ACHN (cell line): Measurements from ENCODE around the gene CENPX.

Experiments
- DNase-seq: peaks from one replicate; pipeline ENCODE4 v3.0.0-alpha.2; 2015
- in situ Hi-C: cut with HindIII; loops from 2 replicates; pipeline ENCODE4 v1.10.0; 2017; ENCODE audit warnings: low sequenced_read_pairs, low pct_ligation_motif_present, low pct_unique_long_range_greater_than_20kb

Gene CENPX

DNA sequence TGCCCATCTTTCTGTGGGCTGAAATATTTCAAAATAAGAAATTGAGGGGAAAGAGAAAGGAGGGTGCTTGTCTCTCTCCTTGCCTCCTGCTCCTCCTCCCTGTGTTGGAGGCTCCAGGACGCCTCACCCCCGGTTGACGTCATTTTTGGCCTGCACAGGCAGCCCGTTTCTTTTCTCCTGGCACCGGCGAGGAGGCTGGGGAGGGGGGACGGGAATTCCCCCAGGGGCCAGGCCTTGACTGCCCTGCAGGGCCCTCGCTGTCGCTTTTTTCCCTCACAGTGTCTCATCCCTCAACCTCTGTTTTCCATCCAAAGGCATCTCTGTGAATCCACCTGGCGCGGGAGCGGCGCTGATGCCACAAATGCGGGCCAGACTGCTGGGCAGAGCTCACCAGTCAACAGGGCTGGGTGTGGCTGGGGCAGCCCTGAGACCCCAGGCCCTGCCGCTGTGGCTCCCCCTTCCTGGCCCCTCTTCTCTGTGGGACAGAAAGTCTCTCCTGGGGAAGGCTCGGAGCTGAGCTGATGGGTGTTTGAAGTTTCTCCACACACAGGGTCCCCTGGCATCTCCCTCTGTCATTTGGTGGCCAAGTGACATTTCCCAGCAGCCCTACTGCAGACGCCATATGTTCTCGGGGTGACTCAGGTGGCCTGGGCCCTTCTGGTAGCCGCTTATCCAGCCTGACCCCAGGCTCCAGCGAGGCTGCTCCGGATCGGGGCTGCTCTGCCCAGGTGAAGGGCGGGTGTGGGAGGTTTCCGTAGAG lies 16.0 kb downstream of the CENPX start:
- DNase-seq: peak; percentile 43
- in situ Hi-C loops: no loop called here

DNA sequence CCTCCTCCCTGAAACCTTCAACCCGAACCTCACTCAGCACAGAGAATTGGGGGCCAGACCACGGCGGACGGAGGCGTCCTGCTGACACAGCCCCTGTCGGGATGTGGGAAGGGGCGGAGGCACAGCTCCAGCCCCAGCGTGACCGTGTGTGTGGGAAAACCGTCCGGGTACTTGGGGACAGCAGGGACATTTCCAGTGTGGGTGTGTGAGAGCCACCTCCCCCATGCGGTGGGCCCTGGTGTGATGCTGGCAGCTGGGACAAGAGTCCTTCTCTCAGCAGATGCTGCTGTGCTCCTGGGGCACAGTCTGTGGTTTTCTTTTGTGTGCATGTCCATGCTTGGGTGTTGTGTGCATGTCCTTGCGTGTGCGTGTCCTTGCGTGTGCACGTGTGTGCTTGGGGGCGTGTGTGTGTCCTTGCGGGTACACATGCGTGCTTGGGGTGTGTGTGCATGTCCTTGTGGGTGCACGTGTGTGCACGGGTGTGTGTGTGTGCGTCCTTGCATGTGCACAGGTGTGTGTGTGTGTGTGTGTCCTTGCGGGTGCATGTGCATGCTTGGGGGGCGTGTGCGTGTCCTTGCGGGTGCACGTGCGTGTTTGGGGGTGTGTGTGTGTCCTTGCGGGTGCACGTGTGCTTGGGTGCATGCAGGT lies 16.9 kb downstream of the CENPX start:
- no peak for DNase-seq
- in situ Hi-C loops: no loop called here

DNA sequence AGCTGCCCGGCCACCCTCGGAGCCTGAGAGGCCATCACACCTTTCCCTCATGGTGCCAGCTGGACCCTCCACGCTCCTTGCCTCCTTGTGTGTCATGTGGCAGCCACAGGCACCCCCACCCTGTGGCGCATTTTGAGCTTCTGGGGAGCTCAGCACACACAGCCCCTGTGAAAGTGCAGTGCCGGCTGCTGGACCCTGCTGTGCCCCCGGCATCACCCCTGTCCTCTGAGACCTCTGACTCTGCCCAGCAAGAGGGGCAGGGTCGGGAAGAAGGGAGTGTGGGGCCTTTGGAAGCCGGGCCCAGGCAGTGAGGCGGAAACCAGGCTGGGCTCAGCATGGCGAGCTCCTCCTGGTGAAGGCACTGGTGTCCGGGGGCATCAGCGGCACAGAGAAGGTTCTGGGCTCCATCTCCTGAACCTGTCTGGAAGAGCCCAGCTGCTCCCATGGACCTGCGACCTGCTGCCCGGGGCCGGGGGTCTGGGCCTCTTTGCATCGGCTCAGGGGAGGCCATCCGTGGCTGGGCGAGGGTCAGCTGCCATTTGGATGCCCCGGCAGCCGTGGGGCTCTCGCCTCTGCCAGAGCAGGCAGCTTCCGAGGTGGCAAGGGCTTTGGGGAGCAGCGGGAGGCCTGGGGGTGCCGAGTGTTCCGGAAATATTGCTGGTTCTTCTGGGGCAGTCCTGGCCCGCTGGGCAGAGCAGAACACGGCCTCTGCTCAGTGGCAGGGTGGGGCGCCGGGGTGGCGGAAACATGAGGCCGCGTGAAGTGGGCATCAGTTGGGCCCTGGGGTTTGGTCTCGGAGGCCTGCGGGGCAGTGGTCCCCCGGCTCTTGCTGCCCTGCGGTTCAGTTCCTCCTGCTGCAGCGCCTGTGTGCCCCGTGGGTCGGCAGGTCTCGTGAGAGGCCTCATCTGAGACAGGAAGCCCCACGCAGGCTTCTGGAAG lies 17.9 kb downstream of the CENPX start:
- DNase-seq: no peak
- in situ Hi-C loops: no loop called here

DNA sequence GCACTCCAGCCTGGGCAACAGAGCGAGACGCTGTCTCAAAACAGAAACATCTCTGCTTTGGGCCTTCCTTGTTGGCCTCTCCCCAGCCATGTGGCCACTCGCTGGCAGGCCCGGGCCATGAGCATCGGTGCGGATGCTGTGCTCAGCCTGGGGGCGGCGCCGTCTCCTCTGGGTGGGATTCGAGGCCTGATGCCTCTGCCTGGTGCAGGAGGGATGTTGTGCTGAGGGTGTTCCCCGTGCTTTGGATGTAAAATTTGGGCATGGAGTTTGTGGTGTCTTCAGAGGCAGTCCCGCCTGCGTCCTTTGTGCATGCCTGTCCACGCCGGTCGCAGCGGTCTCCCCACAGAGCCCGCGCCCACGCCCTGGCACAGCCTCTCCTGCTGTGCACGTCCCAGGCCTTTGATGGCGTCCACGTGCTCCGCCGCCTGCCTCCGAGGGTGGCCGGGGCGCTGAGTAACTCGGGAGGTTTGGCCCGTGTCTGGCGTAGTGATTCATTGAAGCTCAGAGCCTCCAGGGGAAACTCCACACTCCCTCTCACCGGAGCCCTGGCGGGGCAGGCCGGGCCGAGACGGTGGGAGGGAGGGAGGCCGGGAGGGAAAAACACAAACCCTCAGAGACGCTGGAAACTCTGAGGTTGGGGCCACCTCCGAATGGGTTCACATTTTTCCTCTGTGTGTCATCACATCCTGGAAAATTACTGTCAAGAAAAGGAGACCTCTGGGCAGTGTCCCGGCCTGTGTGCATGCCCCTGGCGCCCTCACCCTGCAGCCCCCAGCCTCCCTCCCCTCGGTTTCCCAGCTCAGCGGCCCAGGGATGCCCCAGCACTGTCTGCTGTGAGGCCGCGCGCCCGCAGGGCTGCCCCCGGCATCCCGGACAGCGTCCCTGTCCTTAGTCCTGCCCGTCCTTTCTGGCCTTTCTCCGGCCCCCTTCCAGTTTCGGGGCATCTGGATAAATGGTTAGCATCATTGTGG lies 19.0 kb downstream of the CENPX start:
- DNase-seq: peak; percentile 95
- in situ Hi-C loops: no loop called here

DNA sequence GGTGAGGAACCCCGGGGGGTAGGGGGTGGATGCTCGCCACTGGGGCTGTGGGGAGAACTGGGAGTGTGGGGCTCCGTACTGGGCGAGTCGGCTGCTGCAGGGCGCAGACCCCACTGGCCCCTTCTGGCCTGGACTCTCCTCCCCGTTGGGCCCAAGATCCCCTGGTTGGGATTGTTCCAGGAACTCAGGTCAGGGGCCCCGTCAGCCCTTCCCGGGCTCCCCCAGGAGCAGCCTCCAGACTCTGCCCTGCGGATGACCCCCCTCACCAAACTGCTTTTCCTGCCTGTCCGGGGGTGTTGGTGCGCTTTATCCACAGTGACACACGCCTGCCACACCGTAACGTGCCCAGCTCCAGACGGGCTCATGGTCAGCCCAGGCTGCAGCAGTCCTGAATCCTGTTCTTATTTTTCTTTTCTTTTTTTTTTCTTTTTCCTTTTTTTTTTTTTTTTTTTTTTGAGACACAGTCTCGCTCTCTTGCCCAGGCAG lies 21.1 kb downstream of the CENPX start:
- in situ Hi-C loops: no loop called here
- DNase-seq: no peak

DNA sequence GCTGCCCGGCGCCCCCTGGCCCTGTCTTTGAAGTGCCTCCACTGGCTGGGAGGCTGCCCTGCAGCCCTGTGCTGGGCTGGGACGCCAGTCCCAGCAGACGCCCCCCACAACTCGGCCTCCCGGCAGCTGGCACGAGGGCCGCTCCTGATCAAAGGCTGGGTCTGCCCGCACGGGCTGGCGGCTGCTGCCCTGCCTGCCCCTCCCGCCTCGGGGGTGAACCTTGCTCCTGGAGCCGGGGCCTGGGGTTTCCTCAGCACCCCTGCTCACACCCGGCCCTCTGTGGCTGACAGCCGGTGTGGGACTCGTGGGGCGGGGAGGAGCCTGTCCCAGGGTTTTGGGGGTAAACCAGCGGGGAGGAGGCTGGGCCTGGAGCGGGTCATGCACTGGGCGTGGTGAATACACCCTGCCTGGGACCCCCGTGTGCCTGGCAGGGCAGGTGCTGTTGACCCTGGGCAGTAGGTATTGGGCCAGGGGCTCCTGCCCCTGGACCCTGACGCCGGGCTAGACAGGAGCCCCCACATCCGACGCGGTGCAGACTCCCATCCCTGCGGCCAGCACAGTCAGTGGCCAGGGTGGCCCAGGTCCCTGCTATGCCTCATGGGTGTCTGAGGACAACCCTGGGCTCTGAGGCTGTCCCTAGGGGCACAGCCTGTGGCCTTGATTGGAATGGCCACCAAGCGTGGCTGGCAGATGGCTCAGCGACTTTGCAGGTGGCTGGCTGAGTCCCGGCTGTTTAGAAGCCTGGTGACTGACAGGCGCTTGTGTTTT lies 21.7 kb downstream of the CENPX start:
- DNase-seq: no peak
- in situ Hi-C loops: no loop called here

DNA sequence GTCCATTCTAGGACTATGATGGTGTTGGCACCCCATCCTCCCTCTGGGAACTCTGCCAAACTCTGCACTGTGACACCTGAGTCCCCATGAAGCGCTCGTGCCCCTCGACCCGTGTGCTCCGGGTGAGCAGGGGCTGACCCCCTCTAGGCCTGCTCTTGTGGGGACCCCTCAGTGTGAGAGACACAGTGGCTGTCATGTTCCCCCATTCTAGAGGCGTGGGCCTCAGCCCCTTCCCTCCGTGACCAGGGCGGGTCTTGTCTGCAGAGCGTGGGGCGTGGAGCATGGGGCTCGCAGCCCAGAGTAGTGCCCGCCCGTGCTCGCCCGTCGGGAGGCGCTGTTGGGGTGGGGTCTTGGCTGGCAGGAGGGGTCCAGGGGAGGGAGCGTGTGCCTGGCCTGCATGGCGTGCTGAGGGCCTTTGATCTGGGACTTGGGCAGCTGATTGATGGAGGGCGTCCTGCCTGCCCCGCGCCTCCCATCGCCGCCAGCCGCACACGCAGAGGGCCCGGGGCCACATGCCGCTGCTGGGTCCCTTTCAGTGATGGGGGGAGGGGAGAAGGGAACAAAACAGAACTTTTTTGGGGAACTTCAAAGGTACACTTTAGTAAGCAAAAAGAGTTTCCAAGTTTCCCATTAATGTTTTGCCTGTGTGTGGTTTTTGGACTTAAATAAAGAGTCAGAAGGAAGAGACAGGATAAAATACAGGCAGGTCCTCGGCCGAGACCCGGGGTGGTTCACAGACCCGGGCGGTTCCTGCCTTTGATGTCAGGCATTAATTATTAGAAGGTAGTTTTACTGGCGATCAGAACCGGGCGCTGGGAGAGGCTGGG lies 22.5 kb downstream of the CENPX start:
- DNase-seq: no peak
- in situ Hi-C loops: no loop called here

DNA sequence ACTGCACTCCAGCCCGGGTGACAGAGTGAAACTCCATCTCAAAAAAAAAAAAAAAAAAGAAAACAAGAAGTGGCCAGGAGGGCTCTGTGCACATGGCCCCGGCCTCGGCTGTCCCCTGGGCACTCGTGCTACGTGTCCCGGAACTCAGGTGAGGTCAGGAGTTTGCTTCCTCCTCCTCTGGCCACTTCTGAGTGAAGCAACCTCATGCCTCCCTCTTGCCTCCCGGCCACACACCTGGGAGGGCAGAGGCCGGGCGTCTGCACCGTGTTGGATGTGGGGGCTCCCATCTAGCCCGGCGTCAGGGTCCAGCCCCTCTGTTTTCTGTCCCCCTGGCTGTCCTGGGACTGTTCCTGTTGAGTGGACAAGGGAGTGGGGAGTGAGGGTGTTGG lies 23.1 kb downstream of the CENPX start:
- in situ Hi-C loops: no loop called here
- no peak for DNase-seq

DNA sequence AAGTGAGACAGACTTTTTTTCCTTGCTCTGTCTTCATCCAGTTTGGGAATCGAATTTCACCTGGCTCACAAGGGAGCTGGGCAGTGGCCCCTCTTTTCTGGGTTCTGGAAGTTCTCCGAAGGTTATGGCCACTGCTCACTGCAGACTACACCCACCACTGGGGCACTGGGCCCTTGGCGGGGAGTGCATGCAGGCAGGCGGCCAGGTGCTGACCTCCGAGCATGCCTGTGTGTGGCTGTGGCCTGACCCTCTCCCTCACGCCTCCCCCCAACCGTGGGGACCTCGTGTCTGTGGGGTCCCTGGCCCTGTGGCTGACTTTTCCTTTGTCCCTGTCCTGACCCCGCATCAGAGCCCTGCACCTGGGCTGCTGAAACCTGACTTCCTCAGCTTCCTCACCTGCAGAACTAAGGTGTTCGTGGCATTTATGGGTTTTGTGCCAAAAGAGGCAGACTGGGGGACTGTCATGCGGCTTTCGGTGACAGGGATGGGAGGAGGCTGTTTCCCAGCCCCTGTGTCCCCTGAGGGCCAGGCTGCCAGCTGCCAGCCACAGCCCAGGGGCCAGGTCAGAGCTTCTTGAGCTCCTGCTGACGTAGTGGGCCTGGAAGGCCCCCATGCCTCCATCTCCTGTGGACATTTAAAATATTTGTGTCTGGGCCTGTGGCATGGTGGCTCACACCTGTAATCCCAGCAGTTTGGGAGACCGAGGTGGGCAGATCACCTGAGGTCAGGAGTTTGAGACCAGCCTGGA lies 23.8 kb downstream of the CENPX start:
- in situ Hi-C loops: no loop called here
- DNase-seq: no peak

DNA sequence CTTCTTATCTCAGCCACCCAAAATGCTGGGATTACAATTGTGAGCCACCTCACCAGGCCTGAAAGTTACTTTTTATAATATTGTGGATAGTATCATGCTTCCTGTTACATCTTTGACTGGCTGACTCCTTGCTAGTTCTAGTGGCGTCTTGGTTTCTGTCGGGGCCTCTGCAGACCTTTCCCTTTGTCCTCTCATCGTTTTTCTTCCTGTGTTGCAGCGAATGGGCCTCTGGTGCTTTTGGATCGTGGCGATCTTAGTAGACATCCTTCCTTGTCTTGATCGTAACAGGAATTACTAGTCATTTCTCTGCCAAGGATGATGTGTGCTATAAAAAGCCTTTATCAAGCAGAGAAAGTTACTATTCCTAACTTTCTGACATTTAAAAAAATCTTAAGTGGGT lies 24.5 kb downstream of the CENPX start:
- no peak for DNase-seq
- in situ Hi-C loops: no loop called here

DNA sequence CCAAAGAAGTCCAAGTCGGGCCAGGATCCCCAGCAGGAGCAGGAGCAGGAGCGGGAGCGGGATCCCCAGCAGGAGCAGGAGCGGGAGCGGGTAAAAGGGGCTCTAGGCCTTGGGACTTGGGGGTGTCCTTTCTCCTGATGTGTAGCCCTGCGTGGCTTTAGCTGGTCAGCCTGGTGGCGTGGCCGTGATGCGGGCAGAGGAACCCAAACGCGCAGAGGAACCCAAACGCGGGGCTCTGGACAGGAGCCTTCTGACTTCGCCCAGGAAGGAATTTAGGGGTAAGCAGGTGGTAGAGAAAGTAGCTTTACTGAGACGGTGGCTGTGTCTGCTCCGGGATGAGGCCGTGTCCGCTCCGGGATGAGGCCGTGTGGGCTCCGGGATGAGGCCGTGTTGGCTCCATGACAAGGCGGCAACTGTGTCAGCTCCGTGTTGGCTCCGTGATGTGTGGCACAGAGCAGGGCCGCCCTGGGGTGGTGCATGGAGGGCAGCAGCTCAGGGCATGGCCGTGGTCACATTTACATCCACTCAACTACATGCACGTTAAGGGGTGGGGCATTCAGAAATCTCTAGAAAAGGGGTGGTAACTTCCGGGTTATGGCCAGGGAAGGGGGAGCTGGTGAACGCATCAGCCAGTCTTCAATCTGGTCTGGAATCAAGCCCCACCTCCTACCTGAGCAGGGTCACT lies 25.8 kb downstream of the CENPX start:
- in situ Hi-C loops: no loop called here
- DNase-seq: no peak

DNA sequence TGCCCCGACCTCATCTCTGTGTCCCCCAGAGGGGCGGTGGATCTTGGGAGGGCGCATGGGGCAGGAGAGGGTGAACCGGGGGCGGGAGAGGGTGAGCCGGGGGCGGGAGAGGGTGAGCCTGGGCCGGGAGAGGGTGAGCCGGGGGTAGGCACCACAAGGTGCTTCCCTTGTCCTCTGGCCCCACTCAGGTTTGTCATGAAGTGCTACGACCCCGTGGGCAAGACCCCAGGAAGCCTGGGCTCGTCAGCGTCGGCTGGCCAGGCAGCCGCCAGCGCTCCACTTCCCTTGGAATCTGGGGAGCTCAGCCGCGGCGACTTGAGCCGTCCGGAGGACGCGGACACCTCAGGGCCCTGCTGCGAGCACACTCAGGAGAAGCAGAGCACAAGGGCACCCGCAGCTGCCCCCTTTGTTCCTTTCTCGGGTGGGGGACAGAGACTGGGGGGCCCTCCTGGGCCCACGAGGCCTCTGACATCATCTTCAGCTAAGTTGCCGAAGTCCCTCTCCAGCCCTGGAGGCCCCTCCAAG lies 26.4 kb downstream of the CENPX start:
- in situ Hi-C loops: no loop called here
- DNase-seq: no peak

DNA sequence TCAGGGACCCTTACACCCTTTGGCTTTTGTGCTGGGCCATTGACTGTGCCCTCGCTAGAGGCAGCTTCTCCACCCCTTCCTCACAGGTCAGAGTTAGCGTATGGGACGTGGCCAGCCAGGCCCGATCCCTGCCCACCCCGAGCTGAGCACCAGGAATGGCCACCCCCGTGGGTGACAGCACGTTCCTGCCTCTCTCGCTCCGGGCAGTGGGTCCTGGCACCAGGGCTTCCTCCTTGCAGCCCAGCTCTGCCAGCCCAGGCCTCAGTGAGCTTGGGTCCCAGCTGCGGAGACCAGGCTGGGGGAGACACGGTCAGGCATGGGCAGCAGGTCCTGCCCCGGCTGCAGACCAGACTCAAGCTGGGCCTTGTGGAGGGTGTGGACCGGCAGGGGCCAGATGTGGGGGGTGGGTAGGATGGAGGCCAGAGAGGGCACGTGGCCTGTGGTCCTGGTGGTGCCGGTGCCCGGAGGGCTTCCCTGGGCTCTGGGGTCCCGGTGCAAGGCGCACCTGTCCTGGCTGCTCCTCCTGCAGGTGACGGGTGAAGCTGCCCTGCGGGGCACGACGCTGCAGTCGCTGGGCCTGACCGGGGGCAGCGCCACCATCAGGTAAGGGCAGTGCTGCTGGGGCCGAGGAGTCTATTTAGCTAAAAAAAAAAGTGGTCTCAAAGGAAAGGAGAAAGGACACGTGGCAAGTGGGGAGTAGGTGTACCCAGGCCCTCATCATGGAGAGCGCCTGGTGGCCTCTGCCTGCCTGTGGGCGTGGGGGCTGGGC lies 27.0 kb downstream of the CENPX start:
- no peak for DNase-seq
- in situ Hi-C loops: no loop called here

DNA sequence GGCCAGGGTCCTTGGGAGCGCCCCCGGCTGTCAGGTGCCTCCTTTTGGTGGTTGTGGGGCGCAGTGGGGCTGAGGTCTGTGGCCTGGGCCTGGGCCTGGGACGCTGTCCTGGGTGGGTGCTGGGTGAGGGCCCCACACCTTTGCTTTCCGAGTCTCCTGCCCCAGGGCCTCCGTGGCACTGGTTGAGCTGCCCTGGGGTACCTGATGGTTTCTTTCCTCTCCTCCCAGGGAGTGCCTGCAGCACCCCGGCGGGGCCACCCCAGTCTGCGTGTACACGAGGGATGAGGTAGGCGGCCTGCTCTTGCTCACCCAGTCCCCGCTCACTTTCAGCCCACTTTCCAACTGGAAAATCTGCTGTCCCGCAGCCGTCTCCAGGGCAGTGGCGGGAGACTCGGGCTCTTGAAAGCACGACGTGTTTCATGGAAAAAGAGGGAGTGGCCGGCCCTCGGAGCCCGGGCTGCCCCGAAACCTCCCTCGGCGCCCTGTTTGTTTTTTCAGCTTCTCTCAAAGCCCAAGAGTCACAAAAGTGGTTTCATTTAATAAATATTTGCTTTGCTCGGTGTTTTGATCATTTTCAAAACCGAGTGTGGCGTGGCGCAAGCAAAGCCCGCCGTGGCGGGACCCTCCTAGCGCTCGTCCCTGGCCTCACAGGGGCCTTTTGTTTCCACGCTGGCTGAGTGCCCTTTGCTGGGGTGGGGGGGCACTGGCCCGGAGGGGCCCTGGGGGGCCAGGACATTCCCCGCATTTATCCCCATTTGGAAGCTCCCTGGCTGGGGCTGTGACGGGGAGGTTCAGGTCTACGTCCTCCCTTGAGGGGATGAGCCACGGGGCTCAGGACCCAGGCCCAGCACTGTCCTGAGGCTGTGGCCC lies 27.9 kb downstream of the CENPX start:
- no peak for DNase-seq
- in situ Hi-C loops: no loop called here
